Erythroblast (primary cell): Measurements from ENCODE around the gene TMEM143.

Experiments used
- GATA1 ChIP-seq: IDR thresholded peaks from 2 replicates; pipeline ENCODE4 v1.6.1; 2011; ENCODE audit warnings: low read depth, mild to moderate bottlenecking, control low read depth, low read length, moderate library complexity
- POLR2A ChIP-seq: IDR thresholded peaks from 2 replicates; pipeline ENCODE4 v1.6.1; 2011; ENCODE audit warnings: mild to moderate bottlenecking, low read length

DNA sequence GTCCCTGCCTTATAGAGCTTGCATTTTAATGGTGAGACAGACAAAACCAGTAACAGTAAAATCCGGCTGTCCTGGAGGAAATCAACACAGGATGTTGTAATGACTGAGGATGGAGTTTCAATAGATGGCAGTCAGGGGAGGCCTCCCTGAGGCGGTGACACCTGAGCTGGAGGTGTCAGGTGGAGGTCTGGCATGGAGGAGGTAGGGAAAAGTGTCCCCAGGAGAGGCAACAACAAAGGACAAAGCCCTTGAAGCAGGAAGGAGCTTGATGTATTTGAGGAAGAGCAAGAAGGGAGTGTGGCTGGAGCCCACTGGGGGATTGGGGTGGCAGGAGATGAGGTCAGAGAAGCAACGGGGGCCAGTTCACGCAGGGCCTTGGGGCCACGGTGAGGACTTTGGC lies 37.5 kb upstream of the TMEM143 start:
- TF ChIP-seq POLR2A, result no peak
- TF ChIP-seq GATA1, result no peak
